ENCODE data around the gene MAN1A2.

GRCh38 chr1:117452216-117452615 is 85.0 kb downstream of the MAN1A2 start:
- TF ChIP-seq, protein P1, sequence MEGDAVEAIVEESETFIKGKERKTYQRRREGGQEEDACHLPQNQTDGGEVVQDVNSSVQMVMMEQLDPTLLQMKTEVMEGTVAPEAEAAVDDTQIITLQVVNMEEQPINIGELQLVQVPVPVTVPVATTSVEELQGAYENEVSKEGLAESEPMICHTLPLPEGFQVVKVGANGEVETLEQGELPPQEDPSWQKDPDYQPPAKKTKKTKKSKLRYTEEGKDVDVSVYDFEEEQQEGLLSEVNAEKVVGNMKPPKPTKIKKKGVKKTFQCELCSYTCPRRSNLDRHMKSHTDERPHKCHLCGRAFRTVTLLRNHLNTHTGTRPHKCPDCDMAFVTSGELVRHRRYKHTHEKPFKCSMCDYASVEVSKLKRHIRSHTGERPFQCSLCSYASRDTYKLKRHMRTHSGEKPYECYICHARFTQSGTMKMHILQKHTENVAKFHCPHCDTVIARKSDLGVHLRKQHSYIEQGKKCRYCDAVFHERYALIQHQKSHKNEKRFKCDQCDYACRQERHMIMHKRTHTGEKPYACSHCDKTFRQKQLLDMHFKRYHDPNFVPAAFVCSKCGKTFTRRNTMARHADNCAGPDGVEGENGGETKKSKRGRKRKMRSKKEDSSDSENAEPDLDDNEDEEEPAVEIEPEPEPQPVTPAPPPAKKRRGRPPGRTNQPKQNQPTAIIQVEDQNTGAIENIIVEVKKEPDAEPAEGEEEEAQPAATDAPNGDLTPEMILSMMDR (IDR thresholded peaks at IDR 0.05; ENCODE audit: low read length), result no peak
- no peak for TF ChIP-seq EZH2 (optimal IDR thresholded peaks at IDR 0.05; ENCODE audit: low read depth, low read length)

All from MM.1S (cell line).